Measurements from ENCODE around the gene OAS3. TPM values are rescaled to one million over a fixed set of nuclear protein-coding genes. Genes with fewer than 3 reads are reported as not detected.

The OAS3 gene
- total and polyA plus RNA-seq, 9 of the 15 experiments (the other 6 are each of a cell fraction or from before 2014, with no cell fraction given), result 0.21 to 2.0 (median 0.83) TPM

DNA sequence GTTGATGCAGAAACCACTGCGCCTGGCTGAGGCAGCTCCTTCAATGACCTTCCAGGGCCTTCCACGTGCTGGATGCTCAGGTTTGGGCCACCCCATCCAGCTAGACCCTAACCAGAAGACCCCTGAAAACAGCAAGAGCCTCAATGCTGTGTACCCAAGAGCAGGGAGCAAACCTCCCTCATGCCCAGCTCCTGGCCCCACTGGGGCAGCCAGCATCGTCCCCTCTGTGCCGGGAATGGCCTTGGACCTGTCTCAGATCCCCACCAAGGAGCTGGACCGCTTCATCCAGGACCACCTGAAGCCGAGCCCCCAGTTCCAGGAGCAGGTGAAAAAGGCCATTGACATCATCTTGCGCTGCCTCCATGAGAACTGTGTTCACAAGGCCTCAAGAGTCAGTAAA is 10.5 kb downstream of the OAS3 start (continued):
- TF ChIP-seq, protein P1, sequence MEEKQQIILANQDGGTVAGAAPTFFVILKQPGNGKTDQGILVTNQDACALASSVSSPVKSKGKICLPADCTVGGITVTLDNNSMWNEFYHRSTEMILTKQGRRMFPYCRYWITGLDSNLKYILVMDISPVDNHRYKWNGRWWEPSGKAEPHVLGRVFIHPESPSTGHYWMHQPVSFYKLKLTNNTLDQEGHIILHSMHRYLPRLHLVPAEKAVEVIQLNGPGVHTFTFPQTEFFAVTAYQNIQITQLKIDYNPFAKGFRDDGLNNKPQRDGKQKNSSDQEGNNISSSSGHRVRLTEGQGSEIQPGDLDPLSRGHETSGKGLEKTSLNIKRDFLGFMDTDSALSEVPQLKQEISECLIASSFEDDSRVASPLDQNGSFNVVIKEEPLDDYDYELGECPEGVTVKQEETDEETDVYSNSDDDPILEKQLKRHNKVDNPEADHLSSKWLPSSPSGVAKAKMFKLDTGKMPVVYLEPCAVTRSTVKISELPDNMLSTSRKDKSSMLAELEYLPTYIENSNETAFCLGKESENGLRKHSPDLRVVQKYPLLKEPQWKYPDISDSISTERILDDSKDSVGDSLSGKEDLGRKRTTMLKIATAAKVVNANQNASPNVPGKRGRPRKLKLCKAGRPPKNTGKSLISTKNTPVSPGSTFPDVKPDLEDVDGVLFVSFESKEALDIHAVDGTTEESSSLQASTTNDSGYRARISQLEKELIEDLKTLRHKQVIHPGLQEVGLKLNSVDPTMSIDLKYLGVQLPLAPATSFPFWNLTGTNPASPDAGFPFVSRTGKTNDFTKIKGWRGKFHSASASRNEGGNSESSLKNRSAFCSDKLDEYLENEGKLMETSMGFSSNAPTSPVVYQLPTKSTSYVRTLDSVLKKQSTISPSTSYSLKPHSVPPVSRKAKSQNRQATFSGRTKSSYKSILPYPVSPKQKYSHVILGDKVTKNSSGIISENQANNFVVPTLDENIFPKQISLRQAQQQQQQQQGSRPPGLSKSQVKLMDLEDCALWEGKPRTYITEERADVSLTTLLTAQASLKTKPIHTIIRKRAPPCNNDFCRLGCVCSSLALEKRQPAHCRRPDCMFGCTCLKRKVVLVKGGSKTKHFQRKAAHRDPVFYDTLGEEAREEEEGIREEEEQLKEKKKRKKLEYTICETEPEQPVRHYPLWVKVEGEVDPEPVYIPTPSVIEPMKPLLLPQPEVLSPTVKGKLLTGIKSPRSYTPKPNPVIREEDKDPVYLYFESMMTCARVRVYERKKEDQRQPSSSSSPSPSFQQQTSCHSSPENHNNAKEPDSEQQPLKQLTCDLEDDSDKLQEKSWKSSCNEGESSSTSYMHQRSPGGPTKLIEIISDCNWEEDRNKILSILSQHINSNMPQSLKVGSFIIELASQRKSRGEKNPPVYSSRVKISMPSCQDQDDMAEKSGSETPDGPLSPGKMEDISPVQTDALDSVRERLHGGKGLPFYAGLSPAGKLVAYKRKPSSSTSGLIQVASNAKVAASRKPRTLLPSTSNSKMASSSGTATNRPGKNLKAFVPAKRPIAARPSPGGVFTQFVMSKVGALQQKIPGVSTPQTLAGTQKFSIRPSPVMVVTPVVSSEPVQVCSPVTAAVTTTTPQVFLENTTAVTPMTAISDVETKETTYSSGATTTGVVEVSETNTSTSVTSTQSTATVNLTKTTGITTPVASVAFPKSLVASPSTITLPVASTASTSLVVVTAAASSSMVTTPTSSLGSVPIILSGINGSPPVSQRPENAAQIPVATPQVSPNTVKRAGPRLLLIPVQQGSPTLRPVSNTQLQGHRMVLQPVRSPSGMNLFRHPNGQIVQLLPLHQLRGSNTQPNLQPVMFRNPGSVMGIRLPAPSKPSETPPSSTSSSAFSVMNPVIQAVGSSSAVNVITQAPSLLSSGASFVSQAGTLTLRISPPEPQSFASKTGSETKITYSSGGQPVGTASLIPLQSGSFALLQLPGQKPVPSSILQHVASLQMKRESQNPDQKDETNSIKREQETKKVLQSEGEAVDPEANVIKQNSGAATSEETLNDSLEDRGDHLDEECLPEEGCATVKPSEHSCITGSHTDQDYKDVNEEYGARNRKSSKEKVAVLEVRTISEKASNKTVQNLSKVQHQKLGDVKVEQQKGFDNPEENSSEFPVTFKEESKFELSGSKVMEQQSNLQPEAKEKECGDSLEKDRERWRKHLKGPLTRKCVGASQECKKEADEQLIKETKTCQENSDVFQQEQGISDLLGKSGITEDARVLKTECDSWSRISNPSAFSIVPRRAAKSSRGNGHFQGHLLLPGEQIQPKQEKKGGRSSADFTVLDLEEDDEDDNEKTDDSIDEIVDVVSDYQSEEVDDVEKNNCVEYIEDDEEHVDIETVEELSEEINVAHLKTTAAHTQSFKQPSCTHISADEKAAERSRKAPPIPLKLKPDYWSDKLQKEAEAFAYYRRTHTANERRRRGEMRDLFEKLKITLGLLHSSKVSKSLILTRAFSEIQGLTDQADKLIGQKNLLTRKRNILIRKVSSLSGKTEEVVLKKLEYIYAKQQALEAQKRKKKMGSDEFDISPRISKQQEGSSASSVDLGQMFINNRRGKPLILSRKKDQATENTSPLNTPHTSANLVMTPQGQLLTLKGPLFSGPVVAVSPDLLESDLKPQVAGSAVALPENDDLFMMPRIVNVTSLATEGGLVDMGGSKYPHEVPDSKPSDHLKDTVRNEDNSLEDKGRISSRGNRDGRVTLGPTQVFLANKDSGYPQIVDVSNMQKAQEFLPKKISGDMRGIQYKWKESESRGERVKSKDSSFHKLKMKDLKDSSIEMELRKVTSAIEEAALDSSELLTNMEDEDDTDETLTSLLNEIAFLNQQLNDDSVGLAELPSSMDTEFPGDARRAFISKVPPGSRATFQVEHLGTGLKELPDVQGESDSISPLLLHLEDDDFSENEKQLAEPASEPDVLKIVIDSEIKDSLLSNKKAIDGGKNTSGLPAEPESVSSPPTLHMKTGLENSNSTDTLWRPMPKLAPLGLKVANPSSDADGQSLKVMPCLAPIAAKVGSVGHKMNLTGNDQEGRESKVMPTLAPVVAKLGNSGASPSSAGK (IDR thresholded peaks at IDR 0.05), result no peak
- TF ChIP-seq, protein P2, sequence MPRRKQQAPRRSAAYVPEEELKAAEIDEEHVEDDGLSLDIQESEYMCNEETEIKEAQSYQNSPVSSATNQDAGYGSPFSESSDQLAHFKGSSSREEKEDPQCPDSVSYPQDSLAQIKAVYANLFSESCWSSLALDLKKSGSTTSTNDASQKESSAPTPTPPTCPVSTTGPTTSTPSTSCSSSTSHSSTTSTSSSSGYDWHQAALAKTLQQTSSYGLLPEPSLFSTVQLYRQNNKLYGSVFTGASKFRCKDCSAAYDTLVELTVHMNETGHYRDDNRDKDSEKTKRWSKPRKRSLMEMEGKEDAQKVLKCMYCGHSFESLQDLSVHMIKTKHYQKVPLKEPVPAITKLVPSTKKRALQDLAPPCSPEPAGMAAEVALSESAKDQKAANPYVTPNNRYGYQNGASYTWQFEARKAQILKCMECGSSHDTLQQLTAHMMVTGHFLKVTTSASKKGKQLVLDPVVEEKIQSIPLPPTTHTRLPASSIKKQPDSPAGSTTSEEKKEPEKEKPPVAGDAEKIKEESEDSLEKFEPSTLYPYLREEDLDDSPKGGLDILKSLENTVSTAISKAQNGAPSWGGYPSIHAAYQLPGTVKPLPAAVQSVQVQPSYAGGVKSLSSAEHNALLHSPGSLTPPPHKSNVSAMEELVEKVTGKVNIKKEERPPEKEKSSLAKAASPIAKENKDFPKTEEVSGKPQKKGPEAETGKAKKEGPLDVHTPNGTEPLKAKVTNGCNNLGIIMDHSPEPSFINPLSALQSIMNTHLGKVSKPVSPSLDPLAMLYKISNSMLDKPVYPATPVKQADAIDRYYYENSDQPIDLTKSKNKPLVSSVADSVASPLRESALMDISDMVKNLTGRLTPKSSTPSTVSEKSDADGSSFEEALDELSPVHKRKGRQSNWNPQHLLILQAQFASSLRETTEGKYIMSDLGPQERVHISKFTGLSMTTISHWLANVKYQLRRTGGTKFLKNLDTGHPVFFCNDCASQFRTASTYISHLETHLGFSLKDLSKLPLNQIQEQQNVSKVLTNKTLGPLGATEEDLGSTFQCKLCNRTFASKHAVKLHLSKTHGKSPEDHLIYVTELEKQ (CRISPR knock-in tag; IDR thresholded peaks at IDR 0.05), result no peak
- no peak for TF ChIP-seq MEF2A (IDR thresholded peaks at IDR 0.05; ENCODE audit: control insufficient read depth, low read depth, low read length)
- TF ChIP-seq ZNF668 (CRISPR knock-in tag; IDR thresholded peaks at IDR 0.05), result no peak
- no peak for TF ChIP-seq ELF4 (CRISPR knock-in tag; IDR thresholded peaks at IDR 0.05)
- TF ChIP-seq, protein P3, sequence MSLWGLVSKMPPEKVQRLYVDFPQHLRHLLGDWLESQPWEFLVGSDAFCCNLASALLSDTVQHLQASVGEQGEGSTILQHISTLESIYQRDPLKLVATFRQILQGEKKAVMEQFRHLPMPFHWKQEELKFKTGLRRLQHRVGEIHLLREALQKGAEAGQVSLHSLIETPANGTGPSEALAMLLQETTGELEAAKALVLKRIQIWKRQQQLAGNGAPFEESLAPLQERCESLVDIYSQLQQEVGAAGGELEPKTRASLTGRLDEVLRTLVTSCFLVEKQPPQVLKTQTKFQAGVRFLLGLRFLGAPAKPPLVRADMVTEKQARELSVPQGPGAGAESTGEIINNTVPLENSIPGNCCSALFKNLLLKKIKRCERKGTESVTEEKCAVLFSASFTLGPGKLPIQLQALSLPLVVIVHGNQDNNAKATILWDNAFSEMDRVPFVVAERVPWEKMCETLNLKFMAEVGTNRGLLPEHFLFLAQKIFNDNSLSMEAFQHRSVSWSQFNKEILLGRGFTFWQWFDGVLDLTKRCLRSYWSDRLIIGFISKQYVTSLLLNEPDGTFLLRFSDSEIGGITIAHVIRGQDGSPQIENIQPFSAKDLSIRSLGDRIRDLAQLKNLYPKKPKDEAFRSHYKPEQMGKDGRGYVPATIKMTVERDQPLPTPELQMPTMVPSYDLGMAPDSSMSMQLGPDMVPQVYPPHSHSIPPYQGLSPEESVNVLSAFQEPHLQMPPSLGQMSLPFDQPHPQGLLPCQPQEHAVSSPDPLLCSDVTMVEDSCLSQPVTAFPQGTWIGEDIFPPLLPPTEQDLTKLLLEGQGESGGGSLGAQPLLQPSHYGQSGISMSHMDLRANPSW (CRISPR knock-in tag; IDR thresholded peaks at IDR 0.05), result no peak
